A673 (cell line): Measurements from ENCODE around the gene SEC16A. TPM values are rescaled to one million over a fixed set of nuclear protein-coding genes. Genes with fewer than 3 reads are reported as not detected.

ENCODE experiments used
- BruUV-seq: library from RNA; stranded (reverse); fragments of 400-500 nt; replicated peaks from 2 replicates; lab custom pipeline; 2021; lab: Mats Ljungman, UMichigan
- CTCF ChIA-PET: fragments of 300-600 bp; sonication (Branson Sonifier 250); formaldehyde crosslinking; loops from one replicate; lab custom pipeline; 2022; ENCODE audit warnings: antibody characterized with exemption; lab: Charles Lee
- POLR2A ChIA-PET: fragments of 300-600 bp; sonication (Branson Sonifier 250); formaldehyde crosslinking; loops from one replicate; lab custom pipeline; 2022; ENCODE audit warnings: antibody characterized with exemption; ENCODE audit not compliant: low non-redundant PET; lab: Charles Lee
- DNase-seq: peaks from one replicate; pipeline ENCODE4 v3.0.0-alpha.2; 2015; ENCODE audit warnings: low spot score
- H3K27ac ChIP-seq: fragments of 200-600 bp; sonication (generic); 2 replicates; pipeline ENCODE4 v1.5.1; 2016; ENCODE audit warnings: mixed run types, low read depth, mild to moderate bottlenecking, mixed read lengths, antibody characterized with exemption, low read length; ENCODE audit not compliant: poor library complexity, severe bottlenecking
- H3K27me3 ChIP-seq: fragments of 200-600 bp; sonication (generic); replicated peaks from 2 replicates; pipeline ENCODE4 v1.6.1; 2017; ENCODE audit warnings: mixed run types, low read depth, mild to moderate bottlenecking, mixed read lengths, antibody characterized with exemption, low read length; ENCODE audit not compliant: insufficient read depth, poor library complexity
- H3K36me3 ChIP-seq: fragments of 200-600 bp; sonication (generic); 2 replicates; pipeline ENCODE4 v1.6.1; 2016; ENCODE audit warnings: mixed run types, mild to moderate bottlenecking, mixed read lengths, antibody characterized with exemption, low read length; ENCODE audit not compliant: insufficient read depth, poor library complexity, severe bottlenecking
- H3K4me1 ChIP-seq: fragments of 200-600 bp; sonication (generic); 2 replicates; pipeline ENCODE4 v1.6.1; 2017; ENCODE audit warnings: mixed run types, mild to moderate bottlenecking, mixed read lengths, antibody characterized with exemption, low read length; ENCODE audit not compliant: insufficient read depth, poor library complexity, severe bottlenecking
- H3K4me3 ChIP-seq: fragments of 200-600 bp; sonication (generic); 2 replicates; pipeline ENCODE4 v1.5.1; 2016; ENCODE audit warnings: low read depth, mixed run types, mild to moderate bottlenecking, mixed read lengths, low read length; ENCODE audit not compliant: poor library complexity, severe bottlenecking
- H3K9me3 ChIP-seq: fragments of 200-600 bp; sonication (generic); 2 replicates; pipeline ENCODE4 v1.6.1; 2016; ENCODE audit warnings: mixed run types, low read depth, mild to moderate bottlenecking, mixed read lengths, antibody characterized with exemption, low read length; ENCODE audit not compliant: poor library complexity, severe bottlenecking
- CTCF ChIP-seq: fragments of 300-800, 200-600 bp; sonication (generic); conservative IDR thresholded peaks from 2 replicates; pipeline ENCODE4 v1.5.1; 2017; ENCODE audit warnings: low read depth, mild to moderate bottlenecking, antibody characterized with exemption, low read length, moderate library complexity, mixed read lengths
- EZH2 ChIP-seq: fragments of 200-600 bp; sonication (generic); IDR thresholded peaks from 2 replicates; pipeline ENCODE4 v1.6.1; 2017; ENCODE audit warnings: borderline replicate concordance, low read depth, mild to moderate bottlenecking, mixed read lengths, antibody characterized with exemption, low read length; ENCODE audit not compliant: poor library complexity, severe bottlenecking
- intact Hi-C: fragments of 100-400 bp; cut with micrococcal nuclease; formaldehyde crosslinking; loops from one replicate; pipeline ENCODE4 v1.10.0; 2022; ENCODE audit not compliant: unreplicated experiment
- total RNA-seq: library from RNA; stranded (reverse); gene quantifications from 2 replicates; pipeline ENCODE4 v1.2.3, GENCODE V29; 2021

Gene SEC16A
- total RNA-seq, 1 experiment from 2014 or later, result 72.9 TPM

- ChIA-PET POLR2A (no interaction called here), CTCF (no interaction called here)
- Histone ChIP-seq H3K9me3 (no peaks in the 10 kb centered on the region), H3K36me3 (peaks cover 84% of the 10 kb centered on the region), H3K4me3 (no peak overlapping the region), H3K27me3 (no peaks in the 10 kb centered on the region), H3K4me1 (no peaks in the 10 kb centered on the region), H3K27ac (no peak overlapping the region)
- no TSS peak for BruUV-seq
- no peak for DNase-seq
- intact Hi-C loops, result no loop called here
- TF ChIP-seq EZH2 (no peak), CTCF (no peak)
These were observed 20.2 kb downstream of the SEC16A start for GRCh38 chr9:136462664-136463063.

GRCh38 chr9:136460772-136461325 is 22.0 kb downstream of the SEC16A start:
- peaks cover 82% of the 10 kb centered on the region for H3K36me3 ChIP-seq
- no peaks in the 10 kb centered on the region for H3K9me3 ChIP-seq
- CTCF ChIA-PET, result no interaction called here
- H3K4me3 ChIP-seq, result no peak overlapping the region
- DNase-seq, result no peak
- no peak overlapping the region for H3K27ac ChIP-seq
- POLR2A ChIA-PET, result no interaction called here
- intact Hi-C loops, result no loop called here
- TF ChIP-seq EZH2, result no peak
- no peak for TF ChIP-seq CTCF
- no peaks in the 10 kb centered on the region for H3K27me3 ChIP-seq
- no TSS peak for BruUV-seq
- no peaks in the 10 kb centered on the region for H3K4me1 ChIP-seq

- H3K9me3 ChIP-seq, result no peaks in the 10 kb centered on the region
- peaks cover 82% of the 10 kb centered on the region for H3K36me3 ChIP-seq
- no peak overlapping the region for H3K27ac ChIP-seq
- DNase-seq, result no peak
- CTCF ChIA-PET, result no interaction called here
- no peaks in the 10 kb centered on the region for H3K27me3 ChIP-seq
- POLR2A ChIA-PET, result no interaction called here
- BruUV-seq, result no TSS peak
- intact Hi-C loops, result no loop called here
- TF ChIP-seq CTCF (no peak), EZH2 (no peak)
- H3K4me1 ChIP-seq, result no peaks in the 10 kb centered on the region
- no peak overlapping the region for H3K4me3 ChIP-seq
These were observed 23.4 kb downstream of the SEC16A start for GRCh38 chr9:136459425-136459824.
